RKO (cell line): Measurements from ENCODE around the gene CLEC19A.
"Not testable (repeated sequence)": the region's sequence is repeated elsewhere in the genome, so short reads cannot be mapped to it uniquely, and the experiment has no call there.

Experiments used
- DNase-seq: peaks from one replicate; pipeline ENCODE4 v3.0.0-alpha.2; 2016; ENCODE audit warnings: low spot score

The CLEC19A gene

DNA sequence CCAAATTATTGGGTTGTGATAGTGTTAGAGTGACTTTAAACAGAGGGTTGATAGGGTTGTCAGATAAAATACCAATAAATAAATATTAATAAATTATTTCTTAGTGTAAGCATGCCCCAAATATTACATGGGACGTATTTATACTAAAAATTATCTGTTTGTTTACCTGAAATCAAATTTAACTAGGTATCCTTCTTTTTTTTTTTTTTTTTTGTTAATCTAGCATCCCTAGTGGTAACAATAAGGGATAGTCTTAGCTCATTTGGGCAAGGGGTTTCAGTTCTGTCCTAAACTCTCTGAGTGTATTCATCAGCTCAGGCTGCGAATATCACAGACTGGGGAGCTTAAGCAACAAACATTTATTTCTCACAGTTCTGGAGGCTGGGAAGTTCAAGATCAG lies 1.3 kb downstream of the CLEC19A start:
- DNase-seq, result no peak

DNA sequence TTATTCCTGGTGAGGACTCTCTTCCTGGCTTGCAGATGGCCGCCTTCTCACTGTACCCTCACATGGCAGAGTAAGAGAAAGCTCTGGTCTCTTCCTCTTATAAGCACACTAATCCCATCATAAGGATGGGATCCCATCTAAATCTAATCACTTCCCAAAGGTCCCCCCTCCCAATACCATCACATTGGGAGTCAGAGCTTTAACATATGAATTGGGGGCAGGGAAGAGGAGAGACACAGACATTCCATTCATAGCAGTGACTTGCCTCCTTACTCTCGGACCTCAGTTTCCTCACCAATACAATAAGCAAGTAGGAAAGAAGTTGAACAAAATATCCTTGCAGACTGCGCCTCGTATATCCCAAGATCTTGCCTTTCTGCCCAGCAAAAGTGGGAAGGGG lies 1.7 kb downstream of the CLEC19A start:
- DNase-seq, result no peak

DNA sequence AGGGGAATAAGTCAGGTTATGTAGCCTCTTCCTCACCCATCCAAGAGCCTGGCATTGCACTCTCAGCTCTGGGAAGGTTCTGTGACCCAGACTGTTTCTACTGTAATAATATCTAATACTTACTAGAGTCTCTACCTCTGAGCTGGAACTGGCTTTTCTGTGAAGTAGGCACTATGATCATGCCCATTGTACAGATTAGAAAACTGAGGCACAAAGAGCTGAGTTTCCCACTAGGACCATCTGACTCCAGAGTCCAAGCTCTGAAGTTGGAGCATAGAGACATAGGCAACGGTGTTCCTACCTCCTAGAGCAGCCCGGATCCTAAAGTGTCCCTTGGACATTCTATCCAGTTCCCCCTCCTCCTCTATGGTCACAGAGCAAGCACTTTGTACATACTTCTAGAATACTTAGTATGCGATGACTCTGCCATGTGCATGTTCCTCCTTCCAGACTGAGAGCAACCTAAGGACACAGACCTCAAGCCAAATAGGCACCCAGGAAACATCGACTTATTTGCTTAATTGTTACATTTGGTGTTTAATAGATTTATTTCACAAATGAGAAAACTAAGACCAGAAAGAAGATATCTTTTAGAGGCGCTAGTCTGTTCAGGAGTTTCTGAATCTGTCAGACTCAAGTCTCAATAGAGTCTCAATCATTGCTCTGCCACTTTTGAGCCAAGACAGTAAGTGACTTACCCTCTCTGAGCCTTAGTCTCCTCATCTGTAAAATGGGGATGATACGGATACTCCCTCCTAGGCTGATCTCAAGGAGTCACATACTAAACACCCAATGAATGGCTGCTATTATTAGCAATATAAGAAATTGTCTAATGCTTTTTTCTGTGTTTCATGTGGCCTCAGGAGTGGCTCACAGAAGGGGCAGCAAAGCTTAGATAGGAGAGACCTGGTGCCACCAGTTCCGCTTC lies 3.6 kb downstream of the CLEC19A start:
- DNase-seq, result no peak

GRCh38 chr16:19289811-19290485 lies 4.4 kb downstream of the CLEC19A start:
- no peak for DNase-seq

DNA sequence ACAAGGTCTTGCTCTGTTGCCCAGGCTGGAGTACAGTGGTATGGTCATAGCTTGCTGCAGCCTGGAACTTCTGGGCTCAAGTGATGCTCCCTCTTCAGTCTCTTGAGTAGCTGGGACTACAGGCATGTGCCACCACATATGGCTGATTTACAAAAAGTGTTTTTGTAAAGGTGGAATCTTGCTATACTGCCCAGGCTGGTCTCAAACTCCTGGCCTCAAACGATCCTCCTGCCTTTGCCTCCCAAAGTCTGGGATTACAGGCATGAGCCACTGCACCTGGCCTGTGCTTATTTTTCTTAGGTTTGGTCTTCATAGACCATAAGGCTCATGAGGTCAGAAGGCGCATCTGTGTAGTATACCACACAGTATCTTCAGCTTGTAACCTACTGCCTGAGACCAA lies 5.3 kb downstream of the CLEC19A start:
- DNase-seq, result no peak

DNA sequence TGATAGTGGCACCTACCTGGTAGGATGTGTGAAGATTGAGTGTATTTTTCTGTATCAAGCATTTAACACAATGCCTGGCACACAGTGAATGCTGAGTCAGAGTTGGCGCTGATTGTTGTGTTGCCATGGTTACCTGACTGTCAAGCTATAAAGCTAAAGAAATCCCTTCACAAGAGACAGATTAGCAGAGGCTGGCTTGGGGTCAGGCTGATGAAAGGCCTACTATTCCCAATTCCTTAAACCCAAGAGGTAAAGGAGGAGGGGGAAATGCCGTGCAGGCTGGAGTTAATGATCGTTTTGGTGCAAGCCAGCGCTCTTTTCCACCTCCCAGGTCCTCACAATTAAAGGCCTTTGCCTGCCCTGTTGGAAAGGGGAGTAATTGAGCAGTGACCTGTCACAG lies 5.9 kb downstream of the CLEC19A start:
- DNase-seq, result peak; percentile 37

- no peak for DNase-seq
Measured at GRCh38 chr16:19292186-19292585, 6.7 kb downstream of the CLEC19A start.

GRCh38 chr16:19294156-19294649 lies 8.7 kb downstream of the CLEC19A start:
- no peak for DNase-seq

DNA sequence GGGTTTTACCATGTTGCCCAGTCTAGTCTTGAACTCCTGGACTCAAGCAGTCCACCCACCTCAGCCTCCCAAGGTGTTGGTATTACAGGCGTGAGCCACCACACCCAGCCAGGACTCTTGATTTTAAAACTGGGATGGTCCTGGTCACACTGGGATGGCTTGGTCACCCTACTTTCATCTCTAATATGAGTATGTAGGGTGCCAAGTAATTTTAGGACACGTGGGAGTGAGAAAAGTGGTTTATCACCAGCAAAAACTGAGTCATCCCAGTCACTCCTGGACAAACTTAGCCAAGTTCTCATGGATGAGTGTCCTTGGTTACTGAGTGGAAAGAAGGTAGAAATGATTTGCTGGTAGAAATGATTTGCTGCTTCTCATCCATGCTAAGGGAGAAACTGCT lies 9.9 kb downstream of the CLEC19A start:
- DNase-seq, result no peak

- DNase-seq, result no peak
Measured at GRCh38 chr16:19297454-19297853, 11.9 kb downstream of the CLEC19A start.

- DNase-seq, result no peak
Measured at GRCh38 chr16:19299565-19299964, 14.0 kb downstream of the CLEC19A start.

DNA sequence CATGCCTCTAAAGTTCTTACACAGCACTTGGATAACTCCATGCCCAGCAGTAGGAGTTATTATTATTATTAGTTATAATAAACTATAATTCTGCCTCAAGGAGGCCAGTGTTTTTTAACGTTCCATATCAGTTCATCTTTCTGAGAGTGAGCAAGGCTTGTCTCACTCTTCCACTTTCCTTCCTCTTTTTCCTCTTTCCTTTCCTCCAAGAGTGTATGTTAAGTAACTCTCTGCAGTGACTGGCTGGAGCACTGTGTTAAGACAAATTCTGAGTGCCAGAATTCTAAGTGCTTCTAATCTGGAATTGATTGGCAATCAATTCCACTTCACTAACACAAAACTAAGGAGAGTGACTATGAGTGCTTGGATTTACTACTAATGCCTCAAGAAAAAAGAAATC lies 16.4 kb downstream of the CLEC19A start:
- DNase-seq, result no peak

DNA sequence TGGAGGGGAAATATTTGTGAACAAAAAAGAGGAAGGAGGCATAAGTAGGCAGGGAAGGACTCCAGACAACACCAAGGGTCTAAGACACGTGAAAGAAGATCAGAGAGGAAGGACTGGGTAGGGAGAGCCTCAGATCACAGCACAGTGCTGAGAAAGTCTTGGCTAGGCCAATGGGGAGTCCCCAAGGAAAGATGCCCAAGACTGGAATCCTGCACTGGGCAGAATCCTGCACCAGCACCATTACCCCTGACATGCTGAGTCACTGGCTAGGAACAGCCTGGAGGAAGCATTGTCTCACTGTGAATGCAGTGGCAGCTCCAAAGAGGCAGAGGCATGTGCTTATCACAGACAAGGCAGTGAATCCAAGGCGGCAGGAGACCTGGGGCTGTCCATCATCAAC lies 19.2 kb downstream of the CLEC19A start:
- peak; percentile 3 for DNase-seq

DNA sequence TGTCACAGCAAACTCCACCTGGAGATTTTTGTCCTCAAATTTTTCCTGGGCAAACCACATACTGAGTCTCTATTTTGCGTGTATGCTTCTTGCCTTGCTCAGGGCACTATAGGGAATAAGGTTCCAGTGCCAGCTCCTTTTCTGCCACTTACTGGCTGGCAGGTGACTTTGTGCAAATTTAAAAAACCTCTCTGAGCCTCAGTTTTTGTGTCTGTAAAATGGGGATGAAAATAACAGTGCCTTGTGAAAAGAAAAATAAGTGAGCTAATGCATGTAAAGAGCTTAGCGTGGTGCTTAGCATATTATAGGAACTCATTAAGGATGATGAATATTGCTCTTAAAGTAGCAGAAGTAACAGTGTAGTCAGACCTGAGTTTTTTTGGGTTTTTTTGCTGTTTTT lies 19.9 kb downstream of the CLEC19A start:
- no peak for DNase-seq

DNA sequence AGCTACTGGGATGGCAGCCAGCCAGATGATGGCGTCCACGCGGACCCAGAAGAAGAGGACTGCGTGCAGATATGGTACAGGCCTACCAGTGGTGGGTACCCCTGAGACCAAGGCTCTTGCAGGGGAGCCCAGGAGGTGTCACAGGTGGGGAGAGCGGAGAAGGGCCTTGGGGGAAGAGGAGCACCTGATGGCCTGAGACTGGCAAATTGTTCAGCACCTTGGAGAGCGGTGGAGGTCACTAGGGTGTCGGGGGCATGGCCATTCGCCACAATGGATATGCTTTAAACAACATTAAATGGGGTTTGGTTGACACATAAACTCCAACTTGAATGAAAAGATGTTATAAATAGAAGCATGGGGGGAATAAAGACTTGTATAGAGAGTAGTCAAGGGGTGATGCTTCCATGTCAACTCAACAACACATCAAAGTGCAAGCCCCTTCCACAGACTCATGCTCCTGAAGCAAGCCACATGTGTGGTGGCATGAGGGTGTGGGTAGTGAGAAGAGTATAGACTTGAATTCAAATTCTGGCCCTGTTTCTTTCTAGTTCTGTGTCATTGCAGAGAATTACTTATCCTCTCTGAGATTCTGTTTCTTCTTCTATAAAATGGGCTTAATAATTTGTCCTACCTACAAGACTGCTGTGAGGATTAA lies 22.2 kb downstream of the CLEC19A start:
- DNase-seq, result peak; percentile 49

- no peak for DNase-seq
Measured at GRCh38 chr16:19308392-19308791, 22.9 kb downstream of the CLEC19A start.

- DNase-seq, result no peak
Measured at GRCh38 chr16:19309178-19309577, 23.6 kb downstream of the CLEC19A start.

DNA sequence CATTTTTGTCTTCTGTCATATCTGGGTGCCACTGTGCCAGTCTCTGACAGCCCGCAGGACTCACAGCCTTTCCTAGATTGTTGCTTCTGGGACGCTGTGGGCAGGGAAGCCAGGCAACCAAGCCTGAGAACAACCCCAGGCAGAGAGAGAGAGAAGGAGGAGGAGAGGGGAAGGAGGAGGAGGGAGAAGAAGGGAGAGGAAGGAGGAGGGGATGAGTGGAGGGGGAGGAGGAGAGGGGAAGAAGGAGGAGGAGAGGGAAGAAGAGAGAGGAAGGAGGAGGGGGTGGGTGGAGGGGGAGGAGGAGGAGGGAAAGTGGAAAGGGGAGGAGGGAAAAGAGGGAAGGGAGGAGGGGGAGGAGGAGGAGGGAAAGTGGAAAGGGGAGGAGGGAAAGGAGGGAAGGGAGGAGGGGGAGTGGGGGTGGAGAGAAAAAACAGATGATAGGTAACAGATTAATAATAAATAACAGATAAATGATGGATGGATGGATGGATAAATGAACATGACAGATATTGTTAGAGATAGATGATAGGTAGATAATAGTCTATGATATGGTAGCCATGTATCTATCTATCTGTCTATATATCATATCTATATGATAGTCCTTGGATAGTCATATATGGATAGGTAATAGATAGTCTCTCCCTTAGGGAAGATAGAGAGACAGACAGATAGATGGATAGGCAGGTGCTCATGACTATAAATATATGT lies 29.3 kb downstream of the CLEC19A start:
- DNase-seq, result no peak

DNA sequence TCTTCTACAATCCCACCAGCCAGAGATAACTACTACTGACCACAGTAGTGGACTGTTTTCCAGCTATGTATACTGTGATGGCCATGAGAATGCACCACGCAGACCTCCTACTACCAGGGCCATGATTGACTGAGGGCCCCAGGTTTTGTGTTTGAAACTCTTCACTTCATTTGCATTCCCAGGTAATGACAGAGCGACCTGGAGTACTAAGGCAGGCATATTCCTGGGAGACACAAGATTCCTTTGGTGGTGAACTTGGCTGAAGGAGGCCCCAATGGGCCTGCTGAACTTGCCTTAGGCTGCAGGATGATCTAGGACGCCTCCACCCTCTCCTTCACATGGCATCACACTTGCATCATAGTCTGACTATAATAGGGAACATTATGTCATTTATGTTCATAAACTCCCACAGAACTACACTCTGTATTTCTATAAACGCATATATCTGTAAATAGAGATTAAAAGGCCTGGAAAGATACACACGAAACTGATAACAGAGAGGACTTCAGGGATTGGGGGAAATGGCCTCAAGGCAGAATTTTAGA lies 30.4 kb downstream of the CLEC19A start:
- no peak for DNase-seq

- no peak for DNase-seq
Measured at GRCh38 chr16:19316846-19317245, 31.3 kb downstream of the CLEC19A start.

GRCh38 chr16:19321186-19321585 lies 35.7 kb downstream of the CLEC19A start:
- not testable (repeated sequence) for DNase-seq

GRCh38 chr16:19323596-19323995 lies 38.1 kb downstream of the CLEC19A start:
- DNase-seq, result no peak
